Measurements from ENCODE around the gene TEX264.

The TEX264 gene

DNA sequence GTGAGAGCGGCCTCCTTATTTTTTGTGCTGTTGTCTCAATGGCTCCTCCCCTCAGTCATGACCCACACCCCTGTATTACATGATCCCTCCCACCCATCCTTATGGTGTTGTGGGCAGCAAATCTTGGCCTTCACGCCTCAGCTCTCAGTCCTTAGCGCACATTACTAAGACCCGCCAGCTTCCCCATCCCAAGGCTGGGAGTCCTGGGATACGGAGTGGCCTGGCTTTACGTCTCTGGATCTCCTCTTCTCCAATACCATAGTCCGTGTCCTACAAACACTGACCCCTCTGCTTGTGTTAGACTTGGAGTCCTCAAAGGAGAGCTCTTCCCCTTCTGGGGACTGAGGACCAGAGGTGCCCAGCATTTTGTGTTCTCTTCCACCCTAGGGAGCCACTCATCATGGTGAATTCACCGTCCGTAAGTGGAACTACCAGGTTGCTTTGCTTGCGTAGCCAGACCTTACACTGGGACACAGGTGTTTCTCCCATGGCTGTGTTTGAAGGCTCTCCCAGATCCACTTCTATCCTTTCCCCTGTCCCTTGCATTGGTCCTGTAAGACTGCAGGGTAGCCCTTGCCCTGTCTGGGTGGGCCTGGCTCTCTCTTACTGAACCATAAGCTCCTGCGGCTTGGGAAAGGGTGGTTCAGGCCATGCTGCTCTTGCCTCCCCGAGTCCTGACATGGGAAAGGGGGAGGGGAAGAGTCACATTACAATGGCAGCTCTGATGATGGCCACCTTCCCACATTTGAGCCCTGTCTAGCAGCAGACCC is 49.4 kb downstream of the TEX264 start:
- DNase-seq (ENCODE audit: insufficient read length, low spot score) (no peak), FAIRE-seq (no peak)
- TF ChIP-seq, protein P1, sequence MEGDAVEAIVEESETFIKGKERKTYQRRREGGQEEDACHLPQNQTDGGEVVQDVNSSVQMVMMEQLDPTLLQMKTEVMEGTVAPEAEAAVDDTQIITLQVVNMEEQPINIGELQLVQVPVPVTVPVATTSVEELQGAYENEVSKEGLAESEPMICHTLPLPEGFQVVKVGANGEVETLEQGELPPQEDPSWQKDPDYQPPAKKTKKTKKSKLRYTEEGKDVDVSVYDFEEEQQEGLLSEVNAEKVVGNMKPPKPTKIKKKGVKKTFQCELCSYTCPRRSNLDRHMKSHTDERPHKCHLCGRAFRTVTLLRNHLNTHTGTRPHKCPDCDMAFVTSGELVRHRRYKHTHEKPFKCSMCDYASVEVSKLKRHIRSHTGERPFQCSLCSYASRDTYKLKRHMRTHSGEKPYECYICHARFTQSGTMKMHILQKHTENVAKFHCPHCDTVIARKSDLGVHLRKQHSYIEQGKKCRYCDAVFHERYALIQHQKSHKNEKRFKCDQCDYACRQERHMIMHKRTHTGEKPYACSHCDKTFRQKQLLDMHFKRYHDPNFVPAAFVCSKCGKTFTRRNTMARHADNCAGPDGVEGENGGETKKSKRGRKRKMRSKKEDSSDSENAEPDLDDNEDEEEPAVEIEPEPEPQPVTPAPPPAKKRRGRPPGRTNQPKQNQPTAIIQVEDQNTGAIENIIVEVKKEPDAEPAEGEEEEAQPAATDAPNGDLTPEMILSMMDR (IDR thresholded peaks at IDR 0.05; ENCODE audit: insufficient read depth, missing control alignments) = no peak

DNA sequence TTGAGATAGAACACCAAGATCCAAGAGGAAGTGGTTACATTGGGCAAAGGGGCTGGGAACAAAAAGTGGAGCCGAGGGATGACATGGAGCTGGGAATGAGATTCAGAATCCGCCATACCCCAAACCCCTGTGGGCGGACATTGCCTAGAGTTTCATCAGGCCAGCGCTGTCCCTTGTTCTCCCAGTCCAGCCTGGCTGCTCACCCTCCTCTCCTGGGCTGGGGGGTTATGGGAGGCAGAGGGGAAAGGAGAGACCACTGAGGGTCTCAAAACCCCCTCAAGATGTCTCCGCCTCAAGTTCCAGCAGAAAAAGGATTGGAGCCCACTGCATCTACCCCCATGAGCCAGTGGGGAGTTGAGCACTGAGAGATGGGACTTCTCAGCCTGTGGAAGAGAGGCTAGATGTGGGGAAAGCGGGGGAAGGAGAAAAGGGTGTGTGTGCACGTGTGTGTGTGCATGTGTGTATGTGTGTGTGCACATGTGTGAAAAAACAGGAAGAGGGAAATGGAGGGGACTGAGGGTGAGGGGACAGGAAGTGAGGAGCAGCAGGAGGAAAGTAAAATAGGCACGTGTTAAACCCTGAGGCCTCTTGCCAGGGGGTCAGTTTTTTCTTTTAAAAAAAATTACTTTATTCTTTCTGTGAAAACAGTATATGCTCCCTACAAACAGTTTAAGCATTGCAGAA is 50.2 kb downstream of the TEX264 start:
- FAIRE-seq = no peak
- TF ChIP-seq, protein P1 (IDR thresholded peaks at IDR 0.05; ENCODE audit: insufficient read depth, missing control alignments) = no peak
- DNase-seq (ENCODE audit: insufficient read length, low spot score) = no peak

DNA sequence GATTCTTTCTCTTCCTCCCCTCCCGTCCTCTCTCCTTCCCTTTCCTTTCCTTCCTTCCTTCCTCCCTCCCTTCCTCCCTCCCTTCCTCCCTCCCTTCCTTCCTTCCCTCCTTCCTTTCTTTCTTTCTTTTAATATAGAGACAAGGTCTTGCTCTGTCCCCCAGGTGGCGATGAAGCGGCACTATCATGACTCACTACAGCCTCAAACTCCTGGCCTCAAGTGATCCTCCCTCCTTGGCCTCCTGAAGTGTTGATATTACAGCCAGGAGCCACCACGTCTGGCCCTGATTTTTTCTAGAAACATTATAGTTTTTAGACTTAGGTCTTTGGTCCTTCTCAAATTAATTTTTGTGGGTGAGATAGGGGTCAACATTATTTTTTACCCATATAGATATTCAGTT is 51.3 kb downstream of the TEX264 start:
- no peak for DNase-seq (ENCODE audit: insufficient read length, low spot score)

DNA sequence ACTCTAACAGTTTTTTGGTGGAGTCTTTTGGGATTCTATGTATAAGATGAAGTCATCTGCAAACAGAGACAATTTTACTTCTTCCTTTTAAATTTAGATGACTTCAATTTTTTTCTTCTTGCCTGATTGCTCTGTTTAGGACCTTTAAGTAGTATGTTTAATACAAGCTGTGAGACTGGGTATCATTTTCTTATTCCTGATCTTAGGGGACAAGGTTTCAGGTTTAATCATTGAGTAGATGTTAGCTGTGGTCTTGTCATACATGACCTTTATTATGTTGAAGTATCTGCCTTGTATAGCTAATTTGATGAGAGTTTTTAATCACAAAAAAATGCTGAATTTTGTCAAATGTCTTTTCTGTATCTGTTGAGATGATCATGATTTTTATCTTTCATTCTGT is 56.4 kb downstream of the TEX264 start:
- FAIRE-seq = no peak
- TF ChIP-seq, protein P1 (IDR thresholded peaks at IDR 0.05; ENCODE audit: insufficient read depth, missing control alignments) = no peak
- DNase-seq (ENCODE audit: insufficient read length, low spot score) = no peak

More for the DNA sequence above, 51.3 kb downstream of the TEX264 start:
- FAIRE-seq = no peak
- TF ChIP-seq, protein P1 (IDR thresholded peaks at IDR 0.05; ENCODE audit: insufficient read depth, missing control alignments) = peak; percentile 1

DNA sequence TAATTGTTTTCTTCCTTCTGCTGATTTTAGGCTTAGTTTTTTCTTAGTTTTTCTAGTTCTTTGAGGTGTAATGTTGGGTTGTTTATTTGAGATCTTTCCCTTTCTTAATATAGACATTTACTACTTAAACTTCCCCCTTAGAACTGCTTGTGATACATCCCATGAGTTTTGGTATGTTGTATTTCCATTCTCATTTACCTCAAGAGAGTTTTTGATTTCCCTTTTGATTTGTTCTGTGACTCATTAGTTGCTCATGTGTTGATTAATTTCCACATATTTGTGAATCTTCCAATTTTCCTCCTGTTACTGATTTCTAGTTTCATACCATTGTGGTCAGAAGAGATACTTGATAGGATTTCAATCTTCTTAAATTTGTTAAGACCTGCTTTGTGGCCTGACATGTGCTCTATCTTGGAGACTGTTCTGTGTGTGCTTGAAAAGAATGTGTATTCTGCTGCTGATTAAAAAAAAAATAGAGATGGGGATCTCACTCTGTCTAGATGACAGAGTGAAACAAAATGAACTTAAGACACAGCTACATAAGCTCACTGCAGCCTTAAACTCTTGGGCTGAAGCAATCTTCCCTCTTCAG is 58.1 kb downstream of the TEX264 start:
- TF ChIP-seq, protein P1 (IDR thresholded peaks at IDR 0.05; ENCODE audit: insufficient read depth, missing control alignments) = no peak
- no peak for DNase-seq (ENCODE audit: insufficient read length, low spot score)
- peak; percentile 21 for FAIRE-seq

DNA sequence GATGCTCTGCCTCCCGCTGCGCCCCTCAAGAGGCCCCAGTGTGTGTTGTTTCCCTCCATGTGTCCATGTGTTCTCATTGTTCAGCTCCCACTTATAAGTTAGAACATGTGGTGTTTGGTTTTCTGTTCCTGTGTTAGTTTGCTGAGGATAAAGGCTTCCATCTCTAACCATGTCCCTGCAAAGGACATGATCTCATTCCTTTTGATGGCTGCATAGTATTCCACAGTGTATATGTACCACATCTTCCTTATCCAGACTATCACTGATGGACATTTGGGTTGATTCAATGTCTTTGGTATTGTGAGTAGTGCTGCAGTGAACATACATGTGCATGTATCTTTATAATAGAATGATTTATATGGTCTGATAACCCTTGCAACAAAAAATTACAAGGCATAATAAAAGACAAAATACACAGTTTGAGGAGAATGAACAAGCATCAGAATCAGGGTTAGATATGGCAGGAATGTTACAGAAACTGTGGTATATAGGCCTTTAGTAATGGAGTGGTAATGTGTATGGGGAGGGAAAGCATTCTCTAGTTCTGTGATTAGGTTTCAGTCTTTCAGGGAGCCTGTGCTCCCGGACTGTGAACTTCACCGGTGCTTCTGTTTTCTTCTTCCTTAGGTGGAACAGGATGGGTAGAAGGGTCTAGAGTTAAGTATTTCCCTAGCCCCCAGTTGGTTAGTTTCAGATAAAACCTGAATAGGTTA is 63.0 kb downstream of the TEX264 start:
- TF ChIP-seq, protein P1 (IDR thresholded peaks at IDR 0.05; ENCODE audit: insufficient read depth, missing control alignments) = no peak
- no peak for FAIRE-seq
- DNase-seq (ENCODE audit: insufficient read length, low spot score) = no peak
